ENCODE measurements around the gene LRP1B.

The LRP1B gene

GRCh38 chr2:141455211-141455826 lies 675.5 kb downstream of the LRP1B start:
- no peak for DNase-seq (ENCODE audit: low read depth in 2 of 2)

DNA sequence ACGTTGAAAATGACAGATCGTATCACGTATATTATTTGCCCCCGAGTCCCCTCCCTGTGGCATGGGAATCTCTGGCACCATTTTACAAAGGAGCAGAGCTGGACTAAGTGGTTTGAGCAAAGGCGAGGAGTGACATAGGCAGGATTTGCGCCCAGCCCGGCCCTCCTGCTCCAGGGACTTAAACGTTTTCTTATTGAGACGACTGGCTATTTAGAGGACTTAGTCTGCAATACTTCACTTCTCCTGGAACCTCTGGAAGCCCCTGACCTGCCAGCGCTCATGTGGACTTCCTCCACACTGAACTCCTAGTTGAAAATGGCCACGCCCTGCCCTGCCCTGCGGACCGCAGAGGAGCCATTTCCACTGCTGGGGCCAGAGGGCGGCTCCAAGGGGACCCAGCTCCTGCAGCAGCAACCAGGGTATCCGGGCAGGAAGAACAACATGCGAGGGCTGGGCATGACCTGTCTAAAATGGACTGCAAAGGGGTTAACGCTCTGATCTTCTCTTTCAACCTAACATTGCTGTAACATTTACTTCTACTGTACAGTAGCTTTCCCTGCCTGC lies 690.7 kb downstream of the LRP1B start:
- no peak for DNase-seq (ENCODE audit: low read depth in 2 of 2)

DNA sequence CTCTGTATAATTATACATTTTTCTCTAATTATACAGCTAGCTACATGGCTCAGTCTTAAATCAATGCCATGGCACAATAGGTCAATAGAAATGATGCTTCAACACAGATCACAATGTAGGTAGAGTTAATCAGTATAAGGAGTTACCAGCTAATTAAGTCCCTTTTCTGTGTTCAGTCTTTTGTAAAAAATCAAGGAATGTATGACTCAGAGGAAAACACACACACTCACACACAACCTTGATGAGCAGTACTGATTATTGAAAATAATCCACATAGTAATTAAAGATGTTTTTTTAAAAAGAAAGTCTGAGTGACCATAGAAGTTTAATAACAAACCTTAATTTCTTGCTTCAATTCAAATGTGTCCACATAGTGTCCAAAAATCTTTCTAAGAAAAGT lies 691.3 kb downstream of the LRP1B start:
- DNase-seq (ENCODE audit: low read depth in 2 of 2) = no peak

- no peak for DNase-seq (ENCODE audit: low read depth in 2 of 2)
Measured at GRCh38 chr2:141438536-141438935, 692.3 kb downstream of the LRP1B start.

DNA sequence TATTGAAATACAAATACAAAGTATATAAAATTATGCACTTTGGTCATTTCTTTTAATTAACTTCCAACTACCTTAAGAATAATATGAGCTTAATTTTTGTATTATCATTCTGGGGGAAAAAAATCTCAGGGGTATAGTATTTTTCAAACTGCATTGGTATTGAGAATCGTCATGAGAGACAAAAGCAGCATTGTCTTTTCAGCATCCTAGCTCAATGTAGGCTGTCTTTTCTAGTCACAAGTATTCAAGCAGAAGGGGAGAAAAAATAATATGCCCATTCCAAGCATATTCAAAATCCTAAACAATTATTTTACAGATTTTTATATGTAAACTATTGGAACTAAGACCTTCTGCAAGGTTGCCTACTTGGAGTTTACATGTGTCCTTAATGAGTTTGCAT lies 693.3 kb downstream of the LRP1B start:
- DNase-seq (ENCODE audit: low read depth in 2 of 2) = no peak

DNA sequence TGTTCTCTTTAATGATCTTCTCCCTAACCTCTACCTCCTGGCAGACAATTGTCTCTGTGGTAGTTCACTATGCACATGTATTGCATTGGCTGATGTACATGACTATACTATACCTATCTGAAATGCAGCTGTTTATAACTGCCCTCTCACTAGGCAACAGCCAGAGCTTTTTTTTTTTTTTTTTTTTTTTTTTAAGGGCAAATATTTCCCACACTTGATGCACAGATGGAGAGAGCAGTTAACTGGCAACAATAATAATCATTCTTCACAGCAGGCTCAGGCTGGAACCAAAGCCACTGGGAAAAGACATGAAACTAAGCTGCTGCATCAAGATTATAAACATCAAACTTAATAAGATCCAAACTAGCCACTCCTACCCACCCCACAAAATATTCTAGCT lies 707.7 kb downstream of the LRP1B start:
- no peak for DNase-seq (ENCODE audit: low read depth in 2 of 2)

GRCh38 chr2:141417246-141417797 lies 713.5 kb downstream of the LRP1B start:
- no peak for DNase-seq (ENCODE audit: low read depth in 2 of 2)

DNA sequence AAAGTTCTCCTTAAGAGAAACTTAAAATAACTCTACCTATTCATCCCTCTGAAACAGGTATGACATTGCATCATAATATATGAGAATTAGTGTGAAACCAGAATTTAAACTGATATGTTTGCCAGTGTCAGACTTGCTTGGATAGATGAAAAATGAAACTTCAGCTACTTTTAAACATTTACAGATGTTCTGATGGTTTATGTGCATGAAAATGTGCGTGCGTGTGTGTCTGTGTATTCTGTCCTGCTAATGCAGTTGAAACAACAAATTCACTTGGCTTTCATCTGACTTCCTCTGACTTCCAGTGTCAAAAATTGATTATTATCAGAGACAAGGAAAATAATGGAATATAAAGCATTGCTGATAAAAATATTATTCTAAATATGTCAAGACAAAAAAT lies 719.4 kb downstream of the LRP1B start:
- no peak for DNase-seq (ENCODE audit: low read depth in 2 of 2)

GRCh38 chr2:141399270-141399669 lies 731.5 kb downstream of the LRP1B start:
- DNase-seq (ENCODE audit: low read depth in 2 of 2) = no peak

DNA sequence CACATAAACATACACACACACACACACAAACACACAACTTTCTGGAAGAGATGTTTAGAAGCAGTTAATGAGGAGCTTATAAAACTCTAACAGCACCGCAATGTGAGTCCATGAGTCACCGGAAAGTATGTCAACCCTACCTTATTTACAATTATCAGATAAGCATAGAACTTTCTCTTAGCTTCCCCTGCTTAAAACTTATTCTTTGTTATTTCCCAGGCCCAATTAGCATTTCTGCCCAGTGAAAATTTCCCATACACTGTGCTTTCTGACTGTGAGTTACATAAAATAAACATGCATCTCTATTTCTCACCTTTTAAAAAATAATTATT lies 737.6 kb downstream of the LRP1B start:
- DNase-seq (ENCODE audit: low read depth in 2 of 2) = no peak

GRCh38 chr2:141392517-141393213 lies 738.2 kb downstream of the LRP1B start:
- DNase-seq (ENCODE audit: low read depth in 2 of 2) = no peak

DNA sequence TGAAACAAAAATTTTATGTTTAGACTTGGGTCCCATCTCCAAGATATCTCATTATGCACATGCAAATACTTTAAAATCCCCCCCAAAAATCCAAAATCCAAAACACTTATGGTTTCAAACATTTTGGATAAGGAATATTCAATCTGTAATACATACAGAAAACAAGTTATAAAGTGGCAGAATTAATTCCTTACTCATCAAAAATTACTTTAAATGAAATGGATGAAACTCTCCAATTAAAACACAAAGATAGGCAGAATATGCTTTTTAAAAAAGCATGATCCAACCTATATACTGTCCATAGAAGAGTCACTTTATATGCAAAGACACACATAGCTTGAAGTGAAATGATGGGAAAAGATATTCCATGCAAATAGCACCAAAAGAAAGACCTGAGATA lies 744.6 kb downstream of the LRP1B start:
- DNase-seq (ENCODE audit: low read depth in 2 of 2) = no peak

DNA sequence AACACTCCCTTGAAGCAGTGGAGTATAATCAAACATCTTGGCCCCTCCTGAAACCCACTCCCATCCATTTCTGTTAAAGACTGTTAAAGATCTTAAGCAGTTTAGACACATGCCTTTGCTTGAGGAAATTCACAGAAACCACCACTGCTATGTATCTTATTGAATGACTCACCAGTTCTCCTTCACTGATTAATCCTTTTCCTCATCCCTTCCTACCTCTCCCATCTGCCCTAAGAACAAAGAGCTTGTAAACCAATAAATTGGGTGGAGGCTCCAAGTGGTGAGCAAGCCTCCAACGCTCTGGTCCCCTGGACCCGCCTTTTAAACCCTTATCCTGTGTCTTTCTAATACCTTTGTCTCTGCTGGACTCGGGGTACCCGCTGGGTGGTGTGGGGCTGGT lies 746.1 kb downstream of the LRP1B start:
- DNase-seq (ENCODE audit: low read depth in 2 of 2) = no peak

DNA sequence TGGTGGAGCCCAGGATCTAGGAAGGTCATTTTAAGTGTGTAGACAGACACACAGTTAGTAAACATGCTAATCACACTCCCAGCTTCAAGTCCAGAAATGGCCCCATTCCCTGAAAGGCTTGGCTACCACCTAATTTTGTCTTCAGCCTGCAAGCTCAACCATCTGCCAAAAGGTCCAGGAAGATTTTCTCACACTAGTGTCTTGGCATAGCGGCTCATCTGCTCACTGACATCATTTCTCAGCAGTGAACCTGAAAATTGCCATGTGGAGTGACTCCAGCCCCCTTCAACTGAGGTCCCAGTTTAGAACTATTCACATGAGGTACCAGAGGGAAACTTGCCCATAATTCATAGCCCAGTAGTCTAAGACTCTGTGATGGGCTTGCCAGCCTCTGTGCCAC lies 748.9 kb downstream of the LRP1B start:
- DNase-seq (ENCODE audit: low read depth in 2 of 2) = no peak

GRCh38 chr2:141380008-141380979 lies 750.5 kb downstream of the LRP1B start:
- DNase-seq (ENCODE audit: low read depth in 2 of 2) = no peak

GRCh38 chr2:141364821-141365220 lies 766.0 kb downstream of the LRP1B start:
- no peak for DNase-seq (ENCODE audit: low read depth in 2 of 2)

- no peak for DNase-seq (ENCODE audit: low read depth in 2 of 2)
Measured at GRCh38 chr2:141362311-141362710, 768.5 kb downstream of the LRP1B start.

DNA sequence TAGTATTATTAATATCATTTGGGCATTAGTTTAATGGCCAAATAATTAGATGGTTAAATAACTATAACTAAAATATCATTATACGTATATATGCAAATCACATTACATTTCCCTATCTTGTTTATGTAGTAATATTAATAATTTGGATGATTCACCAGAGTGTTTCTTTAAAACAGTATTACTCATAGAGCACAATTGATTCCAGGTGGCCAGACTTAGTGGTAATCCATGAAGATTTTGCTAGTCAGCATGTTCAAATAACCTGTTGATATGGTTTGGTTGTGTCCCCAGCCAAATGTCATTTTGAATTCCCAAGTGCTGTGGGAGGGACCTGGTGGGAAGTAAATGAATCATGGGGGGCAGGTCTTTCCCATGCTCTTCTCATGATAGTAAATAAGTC lies 782.3 kb downstream of the LRP1B start:
- no peak for DNase-seq (ENCODE audit: low read depth in 2 of 2)

DNA sequence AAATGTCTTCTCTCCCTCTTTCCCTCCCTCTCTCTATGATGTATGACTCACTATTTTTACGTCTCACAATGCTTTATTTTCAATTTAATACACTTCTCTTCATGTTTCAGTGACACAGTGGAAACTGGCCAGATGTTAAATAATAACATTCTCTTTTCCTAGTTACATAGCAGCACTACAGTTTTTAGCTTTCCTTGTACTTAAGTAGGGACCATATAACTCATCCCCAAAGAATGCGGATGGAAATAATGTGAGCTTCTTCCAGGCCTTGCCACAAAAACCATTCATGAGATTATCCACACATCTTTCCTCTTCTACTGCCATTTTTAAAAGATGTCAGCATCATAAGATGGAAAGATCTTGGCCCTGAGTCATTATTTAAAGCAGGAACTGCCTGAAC lies 789.4 kb downstream of the LRP1B start:
- no peak for DNase-seq (ENCODE audit: low read depth in 2 of 2)

DNA sequence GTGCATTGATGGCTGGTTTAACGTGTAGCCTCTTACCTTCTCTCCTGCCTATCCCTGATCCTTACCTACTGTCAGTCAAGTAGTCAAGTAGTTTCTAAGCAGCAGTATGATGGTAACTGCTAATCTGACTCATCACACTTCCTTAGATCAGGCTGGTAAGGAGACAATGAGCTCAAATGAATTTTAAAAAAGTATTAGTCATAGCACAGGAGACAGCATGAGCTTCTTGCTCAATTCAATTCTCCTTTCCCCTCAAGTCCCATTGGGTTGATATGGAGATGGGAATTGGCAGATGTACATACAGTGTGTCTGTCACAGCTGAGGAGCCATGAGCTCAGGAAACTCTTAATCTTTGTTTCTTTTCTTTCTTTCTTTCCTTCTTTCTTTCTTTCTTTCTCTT lies 799.7 kb downstream of the LRP1B start:
- no peak for DNase-seq (ENCODE audit: low read depth in 2 of 2)

GRCh38 chr2:141329964-141330363 lies 800.9 kb downstream of the LRP1B start:
- no peak for DNase-seq (ENCODE audit: low read depth in 2 of 2)

- no peak for DNase-seq (ENCODE audit: low read depth in 2 of 2)
Measured at GRCh38 chr2:141323571-141323970, 807.2 kb downstream of the LRP1B start.
